Suppressor macrophage treated with lipopolysaccharide for 1 hour (primary cell): ENCODE results near the gene RIN1.
"Not testable (repeated sequence)": the region's sequence is repeated elsewhere in the genome, so short reads cannot be mapped to it uniquely, and the experiment has no call there.

Source experiments
- DNase-seq, 3 donors: peaks; one replicate each; pipeline ENCODE4 v3.0.0-alpha.2; 2020 to 2022

RIN1 gene

GRCh38 chr11:66360406-66361073 lies 24.3 kb upstream of the RIN1 start:
- DNase-seq = no peak

GRCh38 chr11:66359662-66360087 lies 23.4 kb upstream of the RIN1 start:
- DNase-seq = no peak

- DNase-seq = not testable (repeated sequence)
Observed at GRCh38 chr11:66350560-66351235, 14.5 kb upstream of the RIN1 start.

GRCh38 chr11:66349084-66349386 lies 12.8 kb upstream of the RIN1 start:
- DNase-seq = no peak

- DNase-seq = peak; percentile 75 to 86 (median 77)
Observed at GRCh38 chr11:66347425-66348276, 11.4 kb upstream of the RIN1 start, which contains the start of gene B4GAT1. Gene B4GAT1 (minus strand): TSS chr11:66347629. CDS start chr11:66347545, 84 bp downstream.

- peak in 1 of 3 donors; percentile 22 for DNase-seq
Observed at GRCh38 chr11:66346476-66347424, 10.5 kb upstream of the RIN1 start.

- DNase-seq = no peak
Observed at GRCh38 chr11:66345316-66345649, 9.0 kb upstream of the RIN1 start.

GRCh38 chr11:66344550-66345315 lies 8.5 kb upstream of the RIN1 start, which contains the start of gene BRMS1:
Gene BRMS1 (minus strand): TSS chr11:66345104. CDS start chr11:66342234, 2,870 bp downstream.
- peak; percentile 98 to 99 (median 98) for DNase-seq

GRCh38 chr11:66343176-66343575 lies 6.9 kb upstream of the RIN1 start:
- no peak for DNase-seq

GRCh38 chr11:66341502-66342126 lies 5.4 kb upstream of the RIN1 start:
- no peak for DNase-seq

- no peak for DNase-seq
Observed at GRCh38 chr11:66340596-66341501, 4.6 kb upstream of the RIN1 start.

GRCh38 chr11:66339686-66340483 lies 3.7 kb upstream of the RIN1 start:
- no peak for DNase-seq

GRCh38 chr11:66339162-66339675 lies 3.0 kb upstream of the RIN1 start:
- no peak for DNase-seq

GRCh38 chr11:66338276-66339161 lies 2.3 kb upstream of the RIN1 start:
- DNase-seq = no peak

- DNase-seq = no peak
Observed at GRCh38 chr11:66337103-66337899, 1.1 kb upstream of the RIN1 start.

GRCh38 chr11:66335531-66336233 lies 552 bp downstream of the RIN1 start:
- peak in 2 of 3 donors; percentile 18 to 44 for DNase-seq
